ENCODE results near the gene GNG4. TPM values are rescaled to one million over a fixed set of nuclear protein-coding genes. Genes with fewer than 3 reads are reported as not detected.

The GNG4 gene
- total and polyA plus RNA-seq, 9 of the 15 experiments (the other 6 are each of a cell fraction or from before 2014, with no cell fraction given): 0.06 to 0.58 (median 0.08) TPM; not detected in 4

DNA sequence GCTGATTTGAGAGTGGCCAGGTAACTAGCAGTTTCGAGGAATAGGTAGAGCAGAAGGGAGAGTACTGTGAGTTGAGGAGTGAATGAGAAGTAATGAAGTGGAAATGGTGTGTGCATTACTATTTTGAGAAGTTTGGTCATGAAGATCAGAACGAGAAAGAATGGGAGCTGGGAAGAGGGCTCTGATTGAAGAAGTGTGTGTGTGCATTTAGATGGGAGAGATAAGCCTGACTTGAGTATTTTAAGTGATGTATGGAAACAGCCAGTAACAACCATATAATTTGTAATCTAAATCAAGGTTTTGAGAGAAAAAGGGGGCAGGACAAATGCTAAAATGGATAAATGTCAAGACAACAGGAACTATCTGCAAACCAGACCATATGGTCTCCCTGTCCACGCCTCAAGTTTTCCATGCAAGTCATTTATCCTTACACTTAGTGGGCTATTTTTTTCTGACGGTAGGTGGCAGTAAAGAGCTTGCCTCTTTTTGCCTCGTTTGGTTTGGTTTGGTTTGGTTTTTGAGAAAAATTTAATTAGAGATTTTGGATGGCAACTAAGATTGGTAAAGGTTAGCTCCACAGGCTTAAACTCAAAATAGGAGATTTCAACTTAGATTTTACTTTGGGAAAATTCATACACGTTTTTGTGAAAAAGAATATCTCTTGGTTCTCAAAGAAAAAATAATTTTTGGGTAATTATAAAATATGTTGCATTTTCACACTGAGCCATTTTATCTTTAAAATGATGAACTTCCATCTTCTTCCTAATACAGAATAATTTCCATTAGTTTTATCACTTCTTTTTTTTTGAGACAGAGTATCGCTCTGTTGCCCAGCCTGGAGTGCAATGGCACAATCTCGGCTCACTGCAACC lies 135.9 kb downstream of the GNG4 start (continued):
- TF ChIP-seq CEBPZ (IDR thresholded peaks at IDR 0.05; ENCODE audit: borderline replicate concordance, low read depth, low read length) (no peak), KAT7 (CRISPR knock-in tag; IDR thresholded peaks at IDR 0.05; ENCODE audit: borderline replicate concordance) (no peak), NFE2 (IDR thresholded peaks at IDR 0.05; ENCODE audit: low read depth) (peak; percentile 57), RFX1 (IDR thresholded peaks at IDR 0.05) (peak; percentile 7; the same call in 1 of the 2 replicates), MAFG (tag; conservative IDR thresholded peaks at IDR 0.05) (peak; percentile 43), FOXJ3 (CRISPR knock-in tag; IDR thresholded peaks at IDR 0.05) (no peak), HDAC1 (IDR thresholded peaks at IDR 0.05) (0 out of 4 replicates have a peak, but pooled peaks of 1 of the 2 experiments have one; percentile 23), YY1 (IDR thresholded peaks at IDR 0.05; ENCODE audit: borderline replicate concordance in 1 of 3, control insufficient read depth in 1 of 3, extremely low read depth in 1 of 3, insufficient read depth in 3 of 3, insufficient read length in 1 of 3, insufficient replicate concordance in 2 of 3, low read depth in 1 of 3, low read length in 2 of 3) (no peak)
- TF ChIP-seq, protein P1, sequence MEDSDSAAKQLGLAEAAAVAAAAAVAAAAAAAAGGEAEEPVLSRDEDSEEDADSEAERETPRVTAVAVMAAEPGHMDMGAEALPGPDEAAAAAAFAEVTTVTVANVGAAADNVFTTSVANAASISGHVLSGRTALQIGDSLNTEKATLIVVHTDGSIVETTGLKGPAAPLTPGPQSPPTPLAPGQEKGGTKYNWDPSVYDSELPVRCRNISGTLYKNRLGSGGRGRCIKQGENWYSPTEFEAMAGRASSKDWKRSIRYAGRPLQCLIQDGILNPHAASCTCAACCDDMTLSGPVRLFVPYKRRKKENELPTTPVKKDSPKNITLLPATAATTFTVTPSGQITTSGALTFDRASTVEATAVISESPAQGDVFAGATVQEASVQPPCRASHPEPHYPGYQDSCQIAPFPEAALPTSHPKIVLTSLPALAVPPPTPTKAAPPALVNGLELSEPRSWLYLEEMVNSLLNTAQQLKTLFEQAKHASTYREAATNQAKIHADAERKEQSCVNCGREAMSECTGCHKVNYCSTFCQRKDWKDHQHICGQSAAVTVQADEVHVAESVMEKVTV (CRISPR knock-in tag; IDR thresholded peaks at IDR 0.05): peak; percentile 71

All from K562 (cell line).